Measurements from ENCODE around the gene C1QTNF9B.

The C1QTNF9B gene

GRCh38 chr13:23849670-23850069, 47.6 kb downstream of the C1QTNF9B start:
- no peaks in the 10 kb centered on the region for H3K9me3 ChIP-seq (ENCODE audit: control insufficient read depth, low read length)
- DNase-seq: no peak
- no peak overlapping the region for H3K4me3 ChIP-seq (ENCODE audit: insufficient read depth, low read depth, low read length, poor library complexity, severe bottlenecking)
- H3K4me1 ChIP-seq (ENCODE audit: control insufficient read depth, insufficient read depth, low read length, poor library complexity, severe bottlenecking): no peaks in the 10 kb centered on the region
- no peaks in the 10 kb centered on the region for H3K36me3 ChIP-seq (ENCODE audit: control insufficient read depth, insufficient read depth, low read length)
- H3K27ac ChIP-seq (ENCODE audit: insufficient read depth, low read length, poor library complexity, severe bottlenecking): no peak overlapping the region
- no peaks in the 10 kb centered on the region for H3K27me3 ChIP-seq (replicated peaks; ENCODE audit: control insufficient read depth, insufficient read depth, low read length, poor library complexity, severe bottlenecking)

DNA sequence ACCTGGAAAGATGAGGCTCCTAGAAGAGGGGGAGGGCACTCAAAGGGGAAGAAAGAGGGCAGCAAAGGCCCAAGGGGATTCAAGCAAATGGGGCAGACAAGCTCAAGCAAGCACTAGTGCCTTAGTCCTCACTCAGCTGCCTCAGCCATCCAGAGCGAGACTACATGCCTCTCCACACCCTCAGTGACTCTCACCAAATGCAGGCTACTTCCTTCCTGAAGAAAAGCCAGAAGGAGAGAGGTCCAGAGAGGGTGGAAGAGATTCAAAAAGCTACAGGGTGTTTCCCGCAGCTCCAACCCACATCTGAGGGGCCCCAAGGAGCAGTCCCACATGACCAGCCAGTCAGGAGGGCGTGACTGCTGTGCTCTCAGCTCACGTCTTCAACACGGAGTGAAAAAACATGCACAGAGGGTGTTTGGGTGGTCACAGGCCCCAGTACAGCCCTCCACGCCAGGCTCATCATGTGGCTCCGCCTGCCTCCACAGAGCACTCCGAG, 48.6 kb downstream of the C1QTNF9B start:
- H3K9me3 ChIP-seq (ENCODE audit: control insufficient read depth, low read length): no peaks in the 10 kb centered on the region
- no peak overlapping the region for H3K4me3 ChIP-seq (ENCODE audit: insufficient read depth, low read depth, low read length, poor library complexity, severe bottlenecking)
- H3K36me3 ChIP-seq (ENCODE audit: control insufficient read depth, insufficient read depth, low read length): no peaks in the 10 kb centered on the region
- no peak overlapping the region for H3K27ac ChIP-seq (ENCODE audit: insufficient read depth, low read length, poor library complexity, severe bottlenecking)
- DNase-seq: no peak
- no peaks in the 10 kb centered on the region for H3K27me3 ChIP-seq (replicated peaks; ENCODE audit: control insufficient read depth, insufficient read depth, low read length, poor library complexity, severe bottlenecking)
- no peaks in the 10 kb centered on the region for H3K4me1 ChIP-seq (ENCODE audit: control insufficient read depth, insufficient read depth, low read length, poor library complexity, severe bottlenecking)

DNA sequence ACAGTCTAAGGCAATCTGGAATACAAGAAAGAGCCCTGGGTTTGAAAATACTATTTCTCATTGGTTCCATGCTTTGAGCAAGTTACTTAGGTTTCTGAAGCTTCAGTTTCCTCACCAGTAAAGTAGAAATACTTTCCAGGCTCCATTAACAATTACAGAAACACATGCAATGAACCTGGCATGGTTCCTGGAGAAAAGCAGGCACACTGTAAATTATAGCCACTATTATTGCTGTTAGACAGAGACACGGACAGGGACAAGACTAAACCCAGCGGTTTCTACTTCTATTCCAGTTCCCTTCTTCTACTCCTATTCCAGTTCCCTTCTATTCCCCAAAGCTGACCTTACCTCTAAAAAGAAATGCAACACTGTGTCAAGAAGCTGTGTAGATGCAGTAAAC, 49.3 kb downstream of the C1QTNF9B start:
- Histone ChIP-seq H3K9me3 (ENCODE audit: control insufficient read depth, low read length) (no peaks in the 10 kb centered on the region), H3K4me3 (ENCODE audit: insufficient read depth, low read depth, low read length, poor library complexity, severe bottlenecking) (no peak overlapping the region), H3K27me3 (replicated peaks; ENCODE audit: control insufficient read depth, insufficient read depth, low read length, poor library complexity, severe bottlenecking) (no peaks in the 10 kb centered on the region), H3K27ac (ENCODE audit: insufficient read depth, low read length, poor library complexity, severe bottlenecking) (no peak overlapping the region), H3K36me3 (ENCODE audit: control insufficient read depth, insufficient read depth, low read length) (no peaks in the 10 kb centered on the region), H3K4me1 (ENCODE audit: control insufficient read depth, insufficient read depth, low read length, poor library complexity, severe bottlenecking) (no peaks in the 10 kb centered on the region)
- DNase-seq: no peak

GRCh38 chr13:23847497-23847896, 49.8 kb downstream of the C1QTNF9B start:
- H3K27ac ChIP-seq (ENCODE audit: insufficient read depth, low read length, poor library complexity, severe bottlenecking): no peak overlapping the region
- H3K9me3 ChIP-seq (ENCODE audit: control insufficient read depth, low read length): no peaks in the 10 kb centered on the region
- H3K4me1 ChIP-seq (ENCODE audit: control insufficient read depth, insufficient read depth, low read length, poor library complexity, severe bottlenecking): no peaks in the 10 kb centered on the region
- DNase-seq: no peak
- no peaks in the 10 kb centered on the region for H3K27me3 ChIP-seq (replicated peaks; ENCODE audit: control insufficient read depth, insufficient read depth, low read length, poor library complexity, severe bottlenecking)
- H3K4me3 ChIP-seq (ENCODE audit: insufficient read depth, low read depth, low read length, poor library complexity, severe bottlenecking): no peak overlapping the region
- no peaks in the 10 kb centered on the region for H3K36me3 ChIP-seq (ENCODE audit: control insufficient read depth, insufficient read depth, low read length)

- no peak for DNase-seq
- no peaks in the 10 kb centered on the region for H3K27me3 ChIP-seq (replicated peaks; ENCODE audit: control insufficient read depth, insufficient read depth, low read length, poor library complexity, severe bottlenecking)
- H3K27ac ChIP-seq (ENCODE audit: insufficient read depth, low read length, poor library complexity, severe bottlenecking): no peak overlapping the region
- no peaks in the 10 kb centered on the region for H3K36me3 ChIP-seq (ENCODE audit: control insufficient read depth, insufficient read depth, low read length)
- no peak overlapping the region for H3K4me3 ChIP-seq (ENCODE audit: insufficient read depth, low read depth, low read length, poor library complexity, severe bottlenecking)
- no peaks in the 10 kb centered on the region for H3K4me1 ChIP-seq (ENCODE audit: control insufficient read depth, insufficient read depth, low read length, poor library complexity, severe bottlenecking)
- no peaks in the 10 kb centered on the region for H3K9me3 ChIP-seq (ENCODE audit: control insufficient read depth, low read length)
Observed at GRCh38 chr13:23845105-23845725, 52.1 kb downstream of the C1QTNF9B start.

DNA sequence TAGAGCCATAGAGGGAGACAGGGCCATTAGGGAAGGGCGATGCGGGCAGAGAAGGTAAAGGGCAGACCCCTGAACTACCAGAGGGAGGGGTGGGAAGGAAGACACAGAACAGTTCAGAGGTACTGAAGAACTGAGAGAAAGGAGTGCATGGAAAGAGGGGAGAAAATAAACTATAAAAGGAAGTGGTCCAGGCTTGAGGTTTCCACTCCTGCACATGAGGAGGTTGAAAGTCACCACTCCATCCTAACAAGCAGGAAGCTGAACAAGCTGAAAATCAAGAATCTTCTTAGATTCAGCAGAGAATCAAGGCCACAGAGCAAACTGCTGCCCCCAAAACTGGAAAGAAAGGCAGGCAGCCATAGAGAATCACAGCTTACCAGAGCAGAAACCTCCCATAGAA, 53.2 kb downstream of the C1QTNF9B start:
- Histone ChIP-seq H3K36me3 (ENCODE audit: control insufficient read depth, insufficient read depth, low read length) (no peaks in the 10 kb centered on the region), H3K4me1 (ENCODE audit: control insufficient read depth, insufficient read depth, low read length, poor library complexity, severe bottlenecking) (no peaks in the 10 kb centered on the region), H3K4me3 (ENCODE audit: insufficient read depth, low read depth, low read length, poor library complexity, severe bottlenecking) (no peak overlapping the region), H3K27me3 (replicated peaks; ENCODE audit: control insufficient read depth, insufficient read depth, low read length, poor library complexity, severe bottlenecking) (no peaks in the 10 kb centered on the region), H3K27ac (ENCODE audit: insufficient read depth, low read length, poor library complexity, severe bottlenecking) (no peak overlapping the region), H3K9me3 (ENCODE audit: control insufficient read depth, low read length) (no peaks in the 10 kb centered on the region)
- DNase-seq: no peak

- Histone ChIP-seq H3K27ac (ENCODE audit: insufficient read depth, low read length, poor library complexity, severe bottlenecking) (no peak overlapping the region), H3K9me3 (ENCODE audit: control insufficient read depth, low read length) (no peaks in the 10 kb centered on the region), H3K36me3 (ENCODE audit: control insufficient read depth, insufficient read depth, low read length) (no peaks in the 10 kb centered on the region), H3K4me1 (ENCODE audit: control insufficient read depth, insufficient read depth, low read length, poor library complexity, severe bottlenecking) (no peaks in the 10 kb centered on the region), H3K27me3 (replicated peaks; ENCODE audit: control insufficient read depth, insufficient read depth, low read length, poor library complexity, severe bottlenecking) (no peaks in the 10 kb centered on the region), H3K4me3 (ENCODE audit: insufficient read depth, low read depth, low read length, poor library complexity, severe bottlenecking) (no peak overlapping the region)
- no peak for DNase-seq
Observed at GRCh38 chr13:23843436-23843835, 53.9 kb downstream of the C1QTNF9B start.

DNA sequence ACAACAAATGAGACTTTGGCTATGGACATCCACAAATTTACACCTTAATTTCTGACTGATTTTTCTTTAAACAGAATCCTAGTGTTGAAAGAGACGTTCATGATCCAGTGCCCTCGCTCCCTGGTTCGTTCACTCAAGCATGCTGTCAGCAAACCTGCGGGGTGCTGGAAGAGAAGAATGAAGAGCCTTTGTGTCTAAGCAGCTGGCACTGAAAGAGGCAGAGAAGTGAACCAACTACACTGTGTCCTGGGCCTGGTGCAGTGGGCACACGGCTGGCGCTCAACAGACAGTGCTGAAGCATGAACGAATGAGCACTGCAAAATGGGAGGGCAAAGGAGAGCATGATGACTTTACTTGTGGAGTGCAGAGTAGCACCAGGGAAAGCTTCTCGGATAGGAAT, 54.9 kb downstream of the C1QTNF9B start:
- Histone ChIP-seq H3K4me3 (ENCODE audit: insufficient read depth, low read depth, low read length, poor library complexity, severe bottlenecking) (no peak overlapping the region), H3K4me1 (ENCODE audit: control insufficient read depth, insufficient read depth, low read length, poor library complexity, severe bottlenecking) (no peaks in the 10 kb centered on the region), H3K27me3 (replicated peaks; ENCODE audit: control insufficient read depth, insufficient read depth, low read length, poor library complexity, severe bottlenecking) (no peaks in the 10 kb centered on the region), H3K9me3 (ENCODE audit: control insufficient read depth, low read length) (no peaks in the 10 kb centered on the region), H3K27ac (ENCODE audit: insufficient read depth, low read length, poor library complexity, severe bottlenecking) (no peak overlapping the region), H3K36me3 (ENCODE audit: control insufficient read depth, insufficient read depth, low read length) (no peaks in the 10 kb centered on the region)
- DNase-seq: no peak
